T-helper 9 cell (primary cell): ENCODE measurements around the gene PIGZ.

Experiments used
- DNase-seq: peaks from one replicate; pipeline ENCODE4 v3.0.0-alpha.2; 2020

PIGZ gene

DNA sequence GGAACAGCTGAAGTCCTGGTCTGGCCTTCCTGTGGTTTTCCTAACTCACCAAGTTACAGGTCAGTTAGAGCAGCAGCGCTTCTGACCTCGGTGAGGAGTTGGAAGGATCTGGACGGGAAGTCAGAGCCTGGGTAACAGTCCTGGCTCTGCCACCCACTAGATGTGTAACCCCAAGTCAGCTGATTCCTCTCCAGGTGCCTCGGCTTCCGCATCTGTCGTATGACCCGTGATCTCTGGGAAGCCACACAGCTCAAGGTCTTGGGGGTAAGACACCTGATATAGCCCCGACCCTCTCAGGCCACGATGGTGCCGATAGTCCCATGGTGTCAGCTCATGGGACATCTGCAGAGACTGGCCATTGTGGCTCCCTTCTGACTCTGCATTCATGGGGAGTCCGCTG is 8.3 kb upstream of the PIGZ start:
- DNase-seq = no peak

DNA sequence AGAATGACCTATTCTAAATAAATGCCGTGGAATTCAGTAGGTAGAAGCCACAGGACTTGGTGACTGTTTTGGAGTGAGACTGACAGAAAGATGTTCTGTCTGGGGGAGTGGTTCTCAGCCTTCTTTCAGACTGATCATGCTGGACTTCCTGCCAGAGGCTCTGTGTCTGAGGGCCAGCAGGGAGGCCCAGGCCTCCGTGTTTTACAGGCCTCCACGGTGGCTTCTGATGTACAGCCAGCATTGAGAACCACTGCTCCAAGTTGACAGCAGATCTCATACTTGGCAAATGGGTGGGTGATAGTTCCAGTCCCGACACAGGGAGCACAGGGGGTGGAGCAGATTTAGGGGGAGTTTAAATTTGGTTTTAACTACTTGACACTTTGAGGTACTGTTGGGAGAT is 6.7 kb upstream of the PIGZ start:
- DNase-seq = no peak

DNA sequence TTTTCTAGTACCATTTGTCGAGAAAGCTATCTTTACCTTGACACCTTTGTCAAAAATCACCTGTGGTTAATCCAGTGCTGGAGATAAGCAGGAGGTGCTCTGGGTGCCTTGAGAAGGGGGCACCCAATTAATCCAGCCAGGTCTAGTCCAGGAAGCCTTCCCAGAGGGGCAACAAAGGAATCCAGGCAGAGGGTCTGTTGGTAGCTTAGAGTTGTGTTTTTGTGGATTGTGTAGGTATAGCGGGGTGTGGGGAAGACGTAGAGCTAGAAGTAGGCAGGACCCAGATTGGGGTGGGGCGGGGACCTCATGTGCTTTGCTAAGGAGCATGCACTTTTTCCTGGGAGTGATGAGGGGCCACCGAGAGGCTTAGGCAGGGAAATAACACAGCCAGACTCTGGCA is 6.0 kb upstream of the PIGZ start:
- DNase-seq = no peak

DNA sequence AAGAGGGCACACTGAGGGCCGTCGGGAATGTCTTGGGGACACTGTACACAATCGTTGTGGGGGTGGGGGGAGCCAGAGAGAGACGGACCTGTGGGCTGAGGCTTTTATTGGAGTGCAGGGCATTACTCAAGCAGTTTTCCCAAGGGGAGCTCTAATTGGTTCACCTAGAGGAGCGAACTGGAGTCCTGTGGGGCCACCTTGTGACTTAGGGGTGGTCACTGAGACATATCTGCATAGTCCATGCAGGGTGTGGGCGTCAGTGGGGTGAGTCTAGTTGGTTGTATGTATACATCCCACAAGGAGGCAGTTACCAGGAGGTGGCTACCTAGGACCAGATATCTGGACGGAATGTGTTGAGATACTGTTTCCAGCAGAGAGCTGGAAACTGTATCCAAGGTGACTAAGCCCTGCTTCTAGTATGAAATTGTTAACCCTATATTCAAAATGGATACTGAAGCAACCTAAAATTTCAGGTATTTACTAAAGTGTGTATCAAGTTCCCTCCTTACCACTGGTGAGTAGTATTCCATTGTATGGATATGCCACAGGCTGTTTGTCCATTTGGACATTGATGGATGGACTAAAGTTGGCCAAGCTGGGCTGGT is 2.6 kb upstream of the PIGZ start:
- DNase-seq = no peak

GRCh38 chr3:196970547-196971093 is 2.0 kb upstream of the PIGZ start:
- DNase-seq = no peak

DNA sequence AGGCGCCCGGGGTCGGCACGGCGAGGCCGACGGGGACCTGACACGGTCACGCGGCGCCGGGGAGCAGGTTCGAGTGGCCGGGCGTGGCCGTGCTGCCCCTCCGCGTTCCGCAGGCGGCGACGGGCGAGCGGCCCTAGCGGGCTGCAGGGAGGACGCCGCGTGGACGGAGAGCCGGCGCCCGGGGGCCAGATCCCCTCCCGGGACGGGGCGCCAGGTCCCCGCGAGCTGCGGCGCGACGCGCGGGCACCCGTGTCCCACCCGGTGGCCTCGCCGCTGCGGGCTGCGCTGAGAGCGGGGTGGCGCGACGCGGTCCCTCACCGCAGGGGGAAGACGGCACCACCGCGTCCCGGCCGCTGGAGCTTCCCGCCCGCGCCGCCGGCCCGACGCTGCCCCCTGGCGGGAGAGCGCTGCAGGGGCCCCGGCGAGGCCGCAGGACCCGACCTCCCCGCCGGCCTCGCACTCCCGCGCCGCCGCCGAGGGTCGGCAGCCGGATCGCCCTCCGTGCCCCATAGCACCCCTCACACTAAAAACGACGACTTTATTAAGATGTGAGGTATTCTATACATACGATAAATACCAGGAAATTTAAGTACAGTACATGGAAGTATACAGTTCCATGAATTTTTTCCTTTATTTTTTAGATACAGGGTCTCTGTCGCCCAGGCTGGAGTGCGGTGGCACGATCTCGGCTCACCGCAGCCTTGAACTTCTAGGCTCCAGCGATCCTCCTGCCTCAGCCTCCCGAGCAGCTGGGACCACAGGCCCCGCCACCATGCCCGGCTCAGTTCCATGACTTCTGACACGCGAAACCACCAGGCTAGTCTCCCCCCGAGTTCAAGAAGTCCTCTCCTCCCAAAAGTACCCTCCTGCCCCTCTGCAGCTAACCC is 1.3 kb upstream of the PIGZ start:
- peak; percentile 65 for DNase-seq

- DNase-seq = peak; percentile 13
Measured at GRCh38 chr3:196969134-196969659, 564 bp upstream of the PIGZ start.

DNA sequence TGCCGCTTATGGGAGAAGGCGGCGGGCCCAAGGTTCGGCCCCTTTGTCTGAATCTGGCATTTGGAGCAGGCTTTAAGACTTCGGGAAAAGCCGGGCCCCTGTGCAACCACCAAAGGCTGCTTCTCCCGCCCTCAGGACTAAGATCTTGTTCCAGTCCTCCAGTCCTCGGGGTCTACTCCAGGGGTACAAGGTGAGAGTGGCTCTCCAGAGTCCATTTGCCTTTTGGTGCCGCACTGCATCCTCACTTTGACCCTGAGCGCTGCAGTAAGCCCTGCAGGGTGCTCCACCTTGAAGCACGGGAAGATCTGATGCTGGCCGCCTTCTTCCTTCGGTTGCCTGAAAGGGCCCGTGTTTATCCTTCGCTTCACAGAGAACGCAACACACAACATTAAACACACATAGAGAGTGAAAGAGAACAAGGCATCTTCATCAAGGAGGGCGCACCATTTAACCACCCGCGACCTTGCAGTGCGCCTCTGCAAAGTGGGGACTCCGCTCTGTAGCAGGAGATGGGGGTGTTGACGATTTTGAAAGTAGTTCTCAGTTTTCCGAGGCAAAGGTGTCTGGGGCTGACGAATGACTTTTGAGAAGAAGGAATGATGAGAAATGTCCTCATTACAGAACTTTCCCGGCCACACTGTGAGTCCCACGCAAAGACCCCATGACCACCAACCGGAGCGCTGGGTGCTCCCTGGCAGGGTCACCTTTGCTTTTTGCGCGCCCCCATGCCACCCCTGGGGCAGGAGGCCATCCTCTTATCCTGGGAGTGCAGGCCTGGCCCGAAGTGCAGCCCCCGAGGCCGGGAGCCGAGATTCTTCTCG is 1.0 kb downstream of the PIGZ start:
- DNase-seq = no peak

DNA sequence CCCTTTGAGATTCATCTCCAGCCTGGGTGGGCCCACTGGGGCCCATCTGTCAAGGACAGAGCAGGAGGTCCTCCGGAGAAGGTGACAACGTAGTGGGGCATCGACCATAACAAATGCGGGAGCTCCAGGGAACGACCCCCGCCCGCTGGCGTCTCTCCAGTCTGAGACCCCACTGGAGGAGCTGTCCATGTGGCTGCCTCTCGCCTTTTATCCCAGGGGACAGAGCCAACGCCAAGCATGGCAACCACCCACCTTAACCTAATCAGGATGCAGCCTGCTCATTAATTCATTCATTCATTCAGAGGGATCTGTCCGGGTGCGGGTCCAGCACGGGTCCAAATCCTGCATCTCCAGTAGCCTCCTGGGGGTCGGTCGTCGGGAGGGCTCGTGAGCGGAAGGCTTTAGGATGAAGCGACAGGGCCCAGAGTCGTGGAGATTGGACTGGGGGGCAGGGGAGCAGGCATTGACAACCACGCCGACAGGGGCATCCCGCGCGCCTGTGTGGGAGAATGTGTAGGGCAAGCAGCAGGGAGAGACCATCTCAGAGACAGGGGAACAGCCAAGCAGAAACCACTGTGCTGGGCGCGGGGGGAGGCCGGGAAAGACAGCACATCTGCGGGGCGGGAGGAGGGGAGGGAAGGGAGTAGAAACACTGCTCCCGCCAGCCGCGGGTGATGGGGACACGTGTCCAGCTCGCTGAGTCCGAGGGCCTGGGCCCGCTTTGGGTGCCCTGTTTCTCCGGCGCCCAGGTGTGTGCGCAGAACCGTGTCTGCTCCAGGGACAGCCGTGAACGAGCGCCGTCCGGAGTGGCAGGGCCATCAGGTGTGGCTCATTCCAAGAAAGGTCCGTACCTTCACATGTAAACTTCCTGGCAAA is 1.9 kb downstream of the PIGZ start:
- DNase-seq = no peak

DNA sequence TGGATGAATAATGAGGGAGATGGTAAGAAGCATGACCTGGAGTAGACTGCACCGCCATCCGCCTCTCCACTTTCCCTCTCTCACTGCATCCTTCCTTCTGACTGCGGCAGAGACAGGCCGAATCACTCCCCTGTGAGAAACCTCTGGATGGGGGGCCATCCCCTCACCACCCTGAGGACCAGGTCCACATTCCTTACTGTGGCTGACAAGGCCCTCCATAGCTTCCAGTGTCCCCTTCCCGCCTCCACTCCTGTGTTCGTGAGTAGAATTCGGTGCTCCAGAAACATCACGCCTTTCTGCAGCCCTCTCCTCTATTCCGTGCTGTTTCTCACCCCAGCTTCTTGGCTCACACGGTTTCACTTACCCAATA is 2.8 kb downstream of the PIGZ start:
- no peak for DNase-seq

DNA sequence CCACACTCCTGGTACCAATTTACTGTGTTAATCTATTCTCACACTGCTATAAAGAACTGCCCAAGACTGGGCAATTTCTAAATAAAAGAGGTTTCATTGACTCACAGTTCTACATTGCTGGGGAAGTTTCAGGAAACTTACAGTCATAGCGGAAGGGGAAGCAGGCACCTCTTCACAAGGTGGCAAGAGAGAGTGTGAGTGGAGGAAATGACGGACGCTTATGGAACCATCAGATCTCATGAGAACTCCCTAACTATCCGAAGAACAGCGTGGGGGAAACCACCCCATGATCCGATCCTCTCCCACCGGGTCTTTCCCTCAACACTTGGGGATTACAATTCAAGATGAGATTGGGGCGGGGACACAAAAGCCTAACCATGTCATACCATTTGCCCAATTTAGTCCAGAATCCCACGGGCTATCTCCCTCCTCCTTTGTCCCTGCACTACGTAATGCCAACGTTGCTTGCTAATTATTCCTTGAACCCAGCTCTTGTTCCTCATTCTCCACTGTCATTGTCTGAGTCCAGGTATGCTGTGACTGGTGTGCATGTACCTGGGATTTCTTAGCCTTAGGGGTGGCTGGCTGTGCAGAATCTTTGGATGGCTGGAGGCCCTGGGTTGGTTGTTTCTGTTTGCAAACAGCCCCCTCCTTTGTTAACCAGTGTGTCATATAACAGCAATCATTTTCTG is 3.4 kb downstream of the PIGZ start:
- DNase-seq = no peak

DNA sequence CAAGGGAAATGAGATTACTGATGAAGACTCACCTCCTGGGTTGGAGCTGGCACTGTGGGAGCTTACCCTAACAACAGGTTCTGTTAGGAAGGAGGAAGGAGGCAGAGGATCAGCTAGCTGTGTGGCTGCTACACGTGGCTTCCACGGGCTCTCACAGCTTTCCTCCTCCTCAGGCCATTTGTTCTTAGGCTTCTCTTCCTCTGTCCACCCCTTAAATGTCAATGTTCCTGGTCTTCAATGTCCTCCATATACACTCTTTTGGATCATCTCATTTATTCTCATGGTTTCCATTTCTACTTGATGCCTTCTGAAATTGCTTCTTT is 5.0 kb downstream of the PIGZ start:
- no peak for DNase-seq

DNA sequence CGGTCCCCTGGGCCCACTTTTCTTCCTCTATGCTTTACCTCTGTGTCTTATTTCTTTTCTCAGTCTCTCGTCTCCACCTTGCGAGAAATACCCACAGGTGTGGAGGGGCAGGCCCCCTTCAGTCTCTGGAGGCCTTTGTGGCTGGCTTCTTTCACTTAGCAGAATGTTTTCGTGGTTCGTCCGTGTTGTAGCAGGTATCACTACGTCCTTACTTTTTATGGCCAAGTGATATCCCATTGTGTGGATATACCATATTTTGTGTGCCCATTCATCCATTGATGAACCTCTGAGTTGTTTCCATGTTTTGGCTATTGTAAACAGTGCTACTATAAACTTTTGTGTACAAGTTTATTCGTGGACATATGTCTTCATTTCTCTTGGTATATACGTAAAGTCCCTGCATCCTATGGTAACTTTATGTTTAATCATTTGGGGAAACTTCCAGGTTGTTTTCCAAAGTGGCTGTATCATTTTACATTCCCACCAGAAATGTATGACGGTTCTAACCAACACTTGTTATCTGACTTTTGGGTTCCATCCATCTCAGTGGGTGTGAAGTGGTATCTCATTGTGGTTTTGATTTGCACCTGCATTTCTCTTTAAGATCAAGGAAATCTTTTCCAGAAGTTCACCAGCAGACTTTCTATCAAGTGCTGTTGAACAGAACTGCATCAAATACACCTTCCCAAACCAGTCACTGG is 5.6 kb downstream of the PIGZ start:
- DNase-seq = no peak

DNA sequence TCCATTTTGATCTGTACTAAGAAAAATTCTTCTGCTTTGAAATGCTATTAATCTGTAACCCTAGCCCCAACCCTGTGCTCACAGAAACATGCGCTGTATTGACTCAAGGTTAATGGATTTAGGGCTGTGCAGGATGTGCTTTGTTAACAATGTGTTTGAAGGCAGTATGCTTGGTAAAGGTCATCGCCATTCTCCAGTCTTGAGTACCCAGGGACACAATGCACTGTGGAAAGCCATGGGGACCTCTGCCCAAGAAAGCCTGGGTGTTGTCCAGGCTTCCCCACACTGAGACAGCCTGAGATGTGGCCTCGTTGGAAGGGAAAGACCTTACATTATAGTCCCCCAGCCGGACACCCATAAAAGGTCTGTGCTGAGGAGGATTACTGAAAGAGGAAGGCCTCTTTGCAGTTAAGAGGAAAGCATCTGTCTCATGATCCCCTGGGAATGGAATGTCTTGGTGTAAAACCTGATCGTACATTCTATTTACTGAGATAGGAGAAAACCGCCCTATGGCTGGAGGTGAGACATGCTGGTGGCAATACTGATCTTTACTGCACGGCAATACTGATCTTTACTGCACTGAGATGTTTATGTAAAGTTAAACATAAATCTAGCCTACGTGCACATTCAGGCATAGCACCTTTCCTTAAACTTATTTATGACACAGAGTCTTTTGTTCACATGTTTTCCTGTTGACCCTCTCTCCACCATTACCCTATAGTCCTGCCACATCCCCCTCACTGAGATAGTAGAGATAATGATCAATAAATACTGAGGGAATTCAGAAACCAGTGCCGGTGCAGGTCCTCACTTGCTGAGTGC is 6.3 kb downstream of the PIGZ start:
- DNase-seq = no peak

DNA sequence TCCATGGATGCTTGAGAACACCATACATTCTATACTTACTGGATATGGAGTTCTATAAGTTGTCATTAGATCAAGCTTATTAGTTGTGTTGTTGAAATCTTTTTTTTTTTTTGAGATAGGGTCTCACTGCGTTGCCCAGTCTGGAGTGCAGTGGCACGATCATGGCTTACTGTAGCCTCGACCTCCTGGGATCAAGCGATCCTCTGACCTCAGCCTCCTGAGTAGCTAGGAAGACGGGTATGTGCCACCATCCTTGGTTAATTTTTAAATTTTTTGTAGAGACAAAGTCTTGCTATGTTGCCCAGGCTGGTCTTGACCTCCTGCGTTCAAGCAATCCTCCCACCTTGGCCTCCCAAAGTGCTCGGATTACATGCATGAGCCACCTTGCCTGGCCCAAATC is 13.8 kb downstream of the PIGZ start:
- DNase-seq = no peak

DNA sequence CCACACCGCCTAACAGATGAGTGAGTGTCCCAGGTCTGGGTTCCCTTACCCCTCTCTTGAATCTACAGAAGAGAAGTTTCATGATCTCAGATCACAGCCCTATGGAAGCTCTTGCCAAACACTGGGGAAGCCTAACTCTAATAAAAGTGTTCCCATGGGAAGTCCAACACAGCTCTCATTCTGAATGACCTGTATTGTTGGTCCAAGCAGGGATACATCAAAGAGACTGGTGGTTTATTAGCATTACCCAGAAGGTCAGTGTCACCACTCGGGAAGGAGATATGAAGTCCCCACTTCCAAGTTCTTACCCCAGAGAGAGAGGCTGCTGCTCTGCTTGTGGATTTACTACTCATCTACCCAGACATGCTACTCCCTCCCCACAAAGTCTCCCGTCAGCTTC is 17.3 kb downstream of the PIGZ start:
- no peak for DNase-seq

GRCh38 chr3:196949750-196950149 is 18.9 kb downstream of the PIGZ start:
- no peak for DNase-seq

GRCh38 chr3:196949285-196949619 is 19.4 kb downstream of the PIGZ start:
- no peak for DNase-seq

DNA sequence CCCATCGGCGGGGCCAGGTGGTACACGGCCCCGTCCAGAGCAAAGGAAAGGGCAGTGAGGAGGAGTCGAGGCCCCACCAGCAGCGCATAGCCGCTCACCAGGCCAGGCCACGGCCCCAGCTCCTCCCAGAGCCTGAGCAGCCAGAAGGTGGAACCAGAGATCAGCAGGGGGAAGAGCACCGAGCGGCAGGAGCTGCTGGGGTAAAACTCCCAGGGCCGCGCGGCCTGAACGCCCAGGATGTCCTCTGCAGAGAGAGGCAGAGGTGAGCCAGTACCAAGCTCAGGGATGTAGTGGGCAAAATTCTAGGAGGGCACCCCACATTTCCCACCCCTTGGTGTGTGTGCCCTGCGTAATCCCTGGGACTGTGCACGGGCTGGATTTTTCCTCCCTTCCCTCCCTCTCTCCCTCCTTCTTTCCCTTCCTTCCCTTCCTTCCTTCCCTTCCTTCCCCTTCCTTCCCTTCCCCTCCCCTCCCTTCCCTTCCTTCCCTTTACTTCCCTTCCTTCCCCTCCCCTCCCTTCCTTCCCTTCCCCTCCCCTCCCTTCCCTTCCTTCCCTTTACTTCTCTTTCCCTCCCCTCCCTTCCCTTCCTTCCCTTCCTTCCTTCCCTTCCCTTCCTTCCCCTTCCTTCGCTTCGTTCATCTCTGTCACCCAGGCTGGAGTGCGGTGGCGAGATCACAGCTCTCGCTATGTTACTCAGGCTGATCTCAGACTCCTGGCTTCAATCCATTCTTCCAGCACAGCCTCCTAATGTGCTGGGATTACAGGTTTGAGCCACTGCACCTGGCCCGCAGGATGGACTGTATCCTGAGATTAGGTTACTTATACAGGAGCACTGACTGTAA is 20.0 kb downstream of the PIGZ start:
- no peak for DNase-seq
